ENCODE results near the gene GNAQ. TPM values are rescaled to one million over a fixed set of nuclear protein-coding genes. Genes with fewer than 3 reads are reported as not detected.
"Not testable (repeated sequence)": the region's sequence is repeated elsewhere in the genome, so short reads cannot be mapped to it uniquely, and the experiment has no call there.

The GNAQ gene
- total RNA-seq, 1 donor from 2014 or later: 97.5 TPM

DNA sequence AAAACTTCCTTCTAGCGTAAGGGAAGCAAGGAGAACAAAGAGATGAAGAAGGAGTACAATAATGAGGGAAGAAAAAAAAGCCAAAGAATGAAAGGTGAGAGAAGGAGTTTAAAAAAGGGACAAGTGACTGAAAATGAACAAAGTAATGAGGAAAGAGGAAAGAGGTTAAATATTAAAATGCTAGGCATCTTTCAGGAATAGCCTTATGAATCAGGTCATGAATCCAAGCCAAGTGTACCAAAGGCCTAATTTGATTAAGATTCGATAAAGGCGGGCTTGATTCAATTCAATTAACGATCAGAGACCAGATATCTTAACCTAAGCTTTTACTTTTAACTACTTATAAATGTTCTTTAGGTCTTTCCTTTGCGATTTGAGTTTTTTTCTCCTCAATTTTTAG is 241.7 kb downstream of the GNAQ start:
- DNase-seq (ENCODE audit: low spot score) (no peak), ATAC-seq (no peak)
- intact Hi-C loops (cut with DNase I): no loop called here

DNA sequence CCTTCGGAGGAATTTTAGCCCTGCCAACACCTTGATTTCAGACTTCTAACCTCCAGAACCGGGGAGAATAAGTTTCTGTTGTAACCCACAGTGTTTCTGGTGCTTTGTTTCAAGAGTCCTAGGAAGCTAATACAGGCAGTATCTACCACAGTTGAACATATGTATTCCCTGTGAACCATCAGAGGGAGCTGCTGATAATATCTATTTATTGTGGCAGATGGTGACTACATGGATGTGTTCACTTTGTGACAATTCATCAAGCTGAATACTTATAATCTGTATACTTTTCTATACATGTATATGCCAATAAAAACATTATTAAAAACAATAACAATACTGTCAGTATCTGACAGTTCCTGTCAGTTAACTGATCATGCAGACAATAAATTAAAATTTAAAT is 246.3 kb downstream of the GNAQ start:
- DNase-seq (ENCODE audit: low spot score) (no peak), ATAC-seq (no peak)
- intact Hi-C loops (cut with DNase I): no loop called here

DNA sequence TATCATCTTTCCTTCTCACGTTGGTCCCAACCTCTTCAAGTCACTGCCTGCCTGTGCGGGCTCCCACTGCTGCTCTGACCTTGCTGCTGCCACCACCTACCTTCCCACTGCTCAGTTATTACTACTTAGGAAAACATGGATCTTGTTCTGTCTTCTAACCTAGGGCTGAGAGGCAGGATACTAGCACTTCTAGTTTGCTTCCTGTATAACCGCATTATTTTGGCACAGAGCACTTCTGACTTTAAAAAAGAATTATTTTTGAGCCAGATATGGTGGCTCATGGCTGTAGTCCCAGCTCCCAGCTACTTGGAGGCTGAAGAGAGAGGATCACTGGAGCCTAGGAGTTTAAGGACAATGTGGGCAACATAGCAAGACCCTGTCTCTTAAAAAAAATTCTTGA is 248.1 kb downstream of the GNAQ start:
- ATAC-seq (no peak), DNase-seq (ENCODE audit: low spot score) (no peak)
- intact Hi-C loops (cut with DNase I): no loop called here

- intact Hi-C loops (cut with DNase I): no loop called here
- no peak for DNase-seq (ENCODE audit: low spot score)
- ATAC-seq: no peak
Observed at GRCh38 chr9:77779010-77779409, 252.6 kb downstream of the GNAQ start.

DNA sequence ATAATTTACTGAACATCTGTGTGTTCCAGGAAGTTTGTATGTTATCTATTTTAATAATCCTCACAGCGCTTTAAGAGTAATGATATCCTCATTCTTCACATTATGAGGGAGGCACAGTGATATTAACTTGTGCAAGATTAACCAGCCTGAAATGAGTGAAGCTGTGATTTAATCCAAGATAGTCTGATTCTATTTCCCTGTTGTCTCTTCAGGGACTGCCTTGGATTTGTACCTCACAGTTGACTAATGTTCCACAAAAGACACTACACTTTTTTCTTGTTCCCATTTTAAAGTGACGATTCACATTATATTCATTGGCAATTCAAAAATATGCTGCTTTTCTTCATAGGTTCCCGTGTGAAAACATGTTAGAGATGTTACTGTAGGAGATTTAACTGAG is 258.2 kb downstream of the GNAQ start:
- ATAC-seq (no peak), DNase-seq (ENCODE audit: low spot score) (no peak)
- intact Hi-C loops (cut with DNase I): no loop called here

GRCh38 chr9:77772646-77773045 is 259.0 kb downstream of the GNAQ start:
- no peak for ATAC-seq
- DNase-seq (ENCODE audit: low spot score): no peak
- intact Hi-C loops (cut with DNase I): no loop called here

GRCh38 chr9:77771171-77771570 is 260.4 kb downstream of the GNAQ start:
- no peak for DNase-seq (ENCODE audit: low spot score)
- intact Hi-C loops (cut with DNase I): no loop called here
- ATAC-seq: no peak

DNA sequence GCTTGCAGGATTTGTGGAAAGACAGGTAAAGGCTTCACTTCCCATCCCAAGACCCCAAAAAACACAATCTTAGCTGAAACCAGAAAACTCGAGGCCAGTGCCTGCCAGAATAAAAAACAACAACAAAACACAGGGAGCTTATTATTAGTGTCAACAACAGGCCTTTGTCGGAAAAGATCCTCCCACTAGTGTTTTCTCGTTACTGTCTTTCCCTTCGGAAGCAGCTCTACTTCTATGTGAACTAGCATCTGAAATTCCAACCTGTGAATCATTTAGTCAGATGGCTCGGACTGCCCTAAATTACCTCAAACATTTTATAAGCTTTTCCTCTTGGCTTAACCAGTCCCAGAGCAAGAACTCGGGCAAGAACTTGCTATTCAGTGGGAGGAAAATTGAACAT is 261.3 kb downstream of the GNAQ start:
- DNase-seq (ENCODE audit: low spot score) (no peak), ATAC-seq (no peak)
- intact Hi-C loops (cut with DNase I): no loop called here

GRCh38 chr9:77769246-77769645 is 262.4 kb downstream of the GNAQ start:
- intact Hi-C loops (cut with DNase I): no loop called here
- peak; percentile 53 for ATAC-seq
- DNase-seq (ENCODE audit: low spot score): no peak

DNA sequence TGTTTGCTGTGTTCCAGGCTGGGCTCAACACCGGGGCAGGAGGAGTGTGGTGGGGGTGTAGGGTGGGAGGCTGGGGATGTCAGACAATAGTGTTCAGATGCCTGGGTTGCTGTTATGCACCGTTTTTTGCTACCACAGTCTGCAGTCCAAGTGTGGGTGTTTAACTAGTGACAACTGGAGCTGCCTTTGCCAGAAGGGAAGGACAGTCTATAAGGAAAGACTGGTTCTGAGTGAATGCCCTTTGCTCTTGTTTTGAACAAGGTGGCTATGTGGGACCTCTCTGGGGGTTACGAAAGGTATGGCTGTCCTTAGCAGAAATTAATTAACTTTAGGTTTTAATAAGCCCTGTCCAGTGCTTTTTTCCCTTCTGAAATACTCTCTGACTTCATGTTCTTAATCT is 265.0 kb downstream of the GNAQ start:
- intact Hi-C loops (cut with DNase I): no loop called here
- DNase-seq (ENCODE audit: low spot score): no peak
- no peak for ATAC-seq

GRCh38 chr9:77765781-77766259 is 265.8 kb downstream of the GNAQ start:
- ATAC-seq (no peak), DNase-seq (ENCODE audit: low spot score) (no peak)
- intact Hi-C loops (cut with DNase I): no loop called here

GRCh38 chr9:77764894-77765780 is 266.5 kb downstream of the GNAQ start:
- DNase-seq (ENCODE audit: low spot score) (no peak), ATAC-seq (no peak)
- intact Hi-C loops (cut with DNase I): no loop called here

DNA sequence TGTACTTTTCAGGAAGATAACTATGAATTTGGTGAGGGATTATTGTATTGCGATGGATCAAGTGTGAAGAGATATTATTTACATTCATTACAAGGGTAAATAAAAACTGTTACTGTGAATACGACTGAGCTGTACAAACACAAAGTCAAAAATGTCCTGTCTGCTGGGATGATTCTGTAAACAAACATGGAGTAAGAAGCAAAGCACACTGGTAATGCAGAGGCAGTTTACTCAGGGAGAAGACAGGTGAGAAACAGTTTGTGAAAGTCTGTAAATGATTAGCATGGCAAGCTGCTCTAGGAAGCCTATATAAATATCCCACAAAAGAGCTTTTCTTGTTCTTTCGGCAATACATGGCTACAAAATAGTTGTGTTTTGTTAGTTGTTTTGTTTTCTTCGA is 268.0 kb downstream of the GNAQ start:
- intact Hi-C loops (cut with DNase I): no loop called here
- ATAC-seq (no peak), DNase-seq (ENCODE audit: low spot score) (no peak)

DNA sequence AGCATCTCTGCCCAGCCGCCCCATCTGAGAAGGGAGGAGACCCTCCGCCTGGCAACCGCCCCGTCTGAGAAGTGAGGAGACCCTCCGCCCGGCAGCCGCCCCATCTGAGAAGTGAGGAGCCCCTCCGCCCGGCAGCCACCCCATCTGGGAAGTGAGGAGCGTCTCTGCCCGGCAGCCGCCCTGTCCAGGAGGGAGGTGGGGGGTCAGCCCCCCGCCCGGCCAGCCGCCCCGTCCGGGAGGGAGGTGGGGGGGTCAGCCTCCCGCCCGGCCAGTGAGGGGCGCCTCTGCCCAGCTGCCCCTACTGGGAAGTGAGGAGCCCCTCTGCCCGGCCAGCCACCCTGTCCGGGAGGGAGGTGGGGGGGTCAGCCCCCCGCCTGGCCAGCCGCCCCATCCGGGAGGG is 270.7 kb downstream of the GNAQ start:
- DNase-seq (ENCODE audit: low spot score); ATAC-seq: not testable (repeated sequence)

DNA sequence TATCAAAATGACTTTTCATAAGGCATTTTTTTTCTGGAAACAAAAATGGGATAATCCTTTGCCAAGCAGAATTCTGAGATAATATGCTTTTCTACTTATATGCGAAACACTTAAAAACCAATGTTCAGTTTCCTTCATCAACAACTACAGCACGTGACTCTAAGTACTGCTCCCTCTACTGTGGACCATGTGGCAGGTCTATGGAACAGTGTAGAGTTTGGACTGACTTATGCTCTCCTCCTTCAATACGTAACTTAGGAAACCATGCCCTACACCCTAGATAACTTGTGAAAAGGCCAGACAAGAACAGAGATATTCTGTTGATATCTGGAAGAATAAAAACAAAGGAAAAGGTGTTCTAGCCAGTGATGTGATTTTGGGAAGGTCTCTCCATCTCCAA is 272.2 kb downstream of the GNAQ start:
- intact Hi-C loops (cut with DNase I): no loop called here
- ATAC-seq (no peak), DNase-seq (ENCODE audit: low spot score) (no peak)

More for the DNA sequence above, 270.7 kb downstream of the GNAQ start:
- intact Hi-C loops (cut with DNase I): not testable (repeated sequence)

DNA sequence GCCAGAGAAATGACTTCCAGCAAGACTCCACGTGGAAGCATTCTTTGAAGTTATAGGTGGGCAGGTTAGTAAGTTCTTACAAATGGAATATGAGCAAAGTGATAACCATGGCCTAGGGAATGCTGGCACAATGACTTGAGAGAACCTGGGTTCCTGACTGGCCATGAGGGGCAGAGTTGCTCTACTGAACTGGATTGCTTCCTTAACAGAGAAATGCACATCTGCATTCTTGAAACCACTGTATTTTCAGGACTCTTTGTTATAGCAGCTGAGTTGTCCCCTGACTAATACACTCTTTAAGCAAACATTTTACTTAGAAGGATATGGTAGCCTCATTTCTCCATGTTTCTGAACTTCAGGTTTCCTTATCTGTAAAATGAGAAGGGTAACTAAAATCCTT is 275.2 kb downstream of the GNAQ start:
- intact Hi-C loops (cut with DNase I): no loop called here
- DNase-seq (ENCODE audit: low spot score) (no peak), ATAC-seq (no peak)

- DNase-seq (ENCODE audit: low spot score) (no peak), ATAC-seq (no peak)
- intact Hi-C loops (cut with DNase I): no loop called here
Observed at GRCh38 chr9:77753180-77753579, 278.4 kb downstream of the GNAQ start.

DNA sequence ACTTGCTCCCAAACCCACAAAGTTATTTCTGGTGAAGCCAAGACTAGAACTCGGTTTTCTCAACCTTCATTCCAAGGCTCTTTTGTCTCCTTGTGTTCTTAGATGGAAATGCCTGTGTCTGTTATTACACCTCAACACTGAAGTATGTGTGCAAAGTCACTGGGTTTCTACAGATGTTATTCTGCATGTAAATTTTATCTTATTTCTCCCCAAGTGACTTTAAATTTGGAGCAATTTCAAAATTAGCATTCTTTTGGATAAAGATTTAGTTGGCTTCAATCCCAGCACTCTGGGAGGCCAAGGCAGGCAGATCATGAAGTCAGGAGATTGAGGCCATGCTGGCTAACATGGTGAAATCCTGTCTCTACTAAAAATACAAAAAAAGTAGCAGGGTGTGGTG is 279.1 kb downstream of the GNAQ start:
- peak; percentile 73 for ATAC-seq
- intact Hi-C loops (cut with DNase I): no loop called here
- no peak for DNase-seq (ENCODE audit: low spot score)

DNA sequence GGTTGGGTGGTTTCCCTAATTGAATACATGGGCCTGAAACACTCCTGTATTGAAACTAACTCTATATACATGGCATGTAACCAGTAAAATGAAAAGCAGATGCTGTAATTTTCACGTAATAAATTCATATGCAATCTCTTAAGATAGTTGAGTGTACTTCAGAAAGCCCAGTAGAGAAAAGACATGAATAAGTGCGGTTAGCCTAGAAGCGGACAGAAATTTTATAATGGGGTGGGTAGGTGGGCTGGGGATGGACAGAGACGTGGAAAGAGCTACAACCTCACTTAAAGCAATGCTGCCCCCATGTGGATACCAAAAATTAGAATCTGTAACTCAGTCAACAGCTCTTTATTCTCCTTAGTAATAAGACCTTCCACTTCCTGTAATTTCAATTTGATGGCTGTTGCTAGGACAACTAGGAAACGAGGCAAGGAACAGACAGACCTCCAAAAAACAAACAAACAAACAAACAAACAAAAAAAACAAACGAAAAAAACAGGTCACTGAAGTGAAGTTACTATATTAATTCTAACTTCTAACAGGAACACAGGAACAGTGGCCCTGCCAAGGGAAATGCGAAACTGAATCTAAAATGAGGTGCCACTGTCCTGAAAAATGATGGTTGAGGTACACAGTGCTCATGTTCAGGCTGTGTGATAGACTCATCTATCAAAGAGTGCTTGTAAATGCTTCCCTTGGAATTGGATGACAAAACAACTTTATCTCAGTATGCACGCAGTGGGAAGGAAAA is 280.1 kb downstream of the GNAQ start:
- DNase-seq (ENCODE audit: low spot score) (no peak), ATAC-seq (peak; percentile 82)
- intact Hi-C loops (cut with DNase I): no loop called here

DNA sequence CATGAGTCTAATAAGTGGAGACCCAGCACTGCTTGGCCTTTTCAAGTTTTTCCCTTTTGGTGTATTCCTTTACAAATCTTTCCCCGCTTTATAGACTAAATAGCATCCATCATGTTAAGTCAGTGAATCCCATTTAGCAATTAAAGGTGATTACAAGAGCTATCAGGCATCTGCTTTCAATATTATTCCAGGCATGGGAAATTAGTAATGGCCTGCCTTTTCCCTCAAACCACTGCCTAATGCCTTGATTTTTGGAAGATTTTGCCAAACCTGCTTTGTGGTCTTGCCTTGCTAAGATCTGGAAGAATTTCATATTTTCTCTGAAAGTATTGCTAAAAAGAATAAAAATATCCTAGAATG is 280.6 kb downstream of the GNAQ start:
- DNase-seq (ENCODE audit: low spot score) (no peak), ATAC-seq (no peak)
- intact Hi-C loops (cut with DNase I): no loop called here
